Hepatocyte (in vitro differentiated cells): ENCODE results near the gene COX7A1. TPM values are rescaled to one million over a fixed set of nuclear protein-coding genes. Genes with fewer than 3 reads are reported as not detected.
"Not testable (repeated sequence)": the region's sequence is repeated elsewhere in the genome, so short reads cannot be mapped to it uniquely, and the experiment has no call there.

Source experiments
- DNase-seq: peaks from one replicate; pipeline ENCODE4 v3.0.0-alpha.2; 2016; ENCODE audit warnings: low spot score
- H2AFZ ChIP-seq: fragments of 200-600 bp; sonication (generic); 2 replicates; pipeline ENCODE4 v1.6.0; 2016; ENCODE audit warnings: antibody characterized with exemption, mild to moderate bottlenecking
- H3K27ac ChIP-seq: fragments of 200-600 bp; sonication (generic); 2 replicates; pipeline ENCODE4 v1.5.1; 2016; ENCODE audit warnings: mild to moderate bottlenecking
- H3K27me3 ChIP-seq: fragments of 200-600 bp; sonication (generic); 2 replicates; pipeline ENCODE4 v1.6.1; 2016
- H3K36me3 ChIP-seq: fragments of 200-600 bp; sonication (generic); replicated peaks from 2 replicates; pipeline ENCODE4 v1.5.1; 2016; ENCODE audit warnings: low read depth; ENCODE audit not compliant: insufficient read depth
- H3K4me1 ChIP-seq: fragments of 200-600 bp; sonication (generic); 2 replicates; pipeline ENCODE4 v1.5.1; 2016; ENCODE audit warnings: mild to moderate bottlenecking, moderate library complexity; ENCODE audit not compliant: insufficient read depth
- H3K4me2 ChIP-seq: fragments of 200-600 bp; sonication (generic); 2 replicates; pipeline ENCODE4 v1.6.0; 2016
- H3K4me3 ChIP-seq: fragments of 200-600 bp; sonication (generic); 2 replicates; pipeline ENCODE4 v1.5.1; 2016; ENCODE audit warnings: mild to moderate bottlenecking
- H3K79me2 ChIP-seq: fragments of 200-600 bp; sonication (generic); 2 replicates; pipeline ENCODE4 v1.6.0; 2017; ENCODE audit warnings: mild to moderate bottlenecking
- H3K9me2 ChIP-seq: fragments of 200-600 bp; sonication (generic); replicated peaks from 2 replicates; pipeline ENCODE4 v1.6.0; 2017; ENCODE audit warnings: mild to moderate bottlenecking; ENCODE audit not compliant: insufficient read depth
- H3K9me3 ChIP-seq: fragments of 200-600 bp; sonication (generic); 2 replicates; pipeline ENCODE4 v1.5.1; 2016; ENCODE audit warnings: low read depth, mild to moderate bottlenecking
- H4K20me1 ChIP-seq: fragments of 200-600 bp; sonication (generic); 2 replicates; pipeline ENCODE4 v1.6.0; 2016; ENCODE audit warnings: mild to moderate bottlenecking; ENCODE audit not compliant: insufficient read depth, poor library complexity, severe bottlenecking
- EZH2 ChIP-seq: fragments of 200-600 bp; sonication (generic); IDR thresholded peaks from 2 replicates; pipeline ENCODE4 v1.6.1; 2016; ENCODE audit warnings: antibody characterized with exemption, mild to moderate bottlenecking, borderline replicate concordance
- EZH2phosphoT487 ChIP-seq: fragments of 200-600 bp; sonication (generic); IDR thresholded peaks from one replicate; pipeline ENCODE4 v1.6.1; 2018; ENCODE audit warnings: antibody characterized with exemption, mild to moderate bottlenecking, low read depth, moderate library complexity; ENCODE audit not compliant: unreplicated experiment, severe bottlenecking
- WGBS: methylation state at CpG from one replicate; pipeline ENCODE4 v1.1.6; 2016; ENCODE audit warnings: low lambda C conversion rate; ENCODE audit errors: missing lambda C conversion rate; 5-methylcytosine and 5-hydroxymethylcytosine counted together
- polyA plus RNA-seq: library from polyadenylated mRNA; unstranded; fragments of >200 nt; fragmentation: Nextera tagmentation; extraction: Ambion mirVana; gene quantifications from 2 replicates; pipeline ENCODE4 v1.2.1, GENCODE V29; 2016
- total RNA-seq: library from RNA; depleted of rRNA; stranded (reverse); fragments of >200 nt; gene quantifications from 2 replicates; pipeline ENCODE4 v1.2.3, GENCODE V29; 2014
- TF ChIP-seq, protein P1 (sequence below): fragments of 200-600 bp; sonication (generic); IDR thresholded peaks from 2 replicates; pipeline ENCODE4 v1.5.1; 2016; ENCODE audit warnings: antibody characterized with exemption, mild to moderate bottlenecking; ENCODE audit not compliant: poor library complexity

COX7A1 gene
- total and polyA plus RNA-seq, 2 experiments from 2014 or later = not detected

DNA sequence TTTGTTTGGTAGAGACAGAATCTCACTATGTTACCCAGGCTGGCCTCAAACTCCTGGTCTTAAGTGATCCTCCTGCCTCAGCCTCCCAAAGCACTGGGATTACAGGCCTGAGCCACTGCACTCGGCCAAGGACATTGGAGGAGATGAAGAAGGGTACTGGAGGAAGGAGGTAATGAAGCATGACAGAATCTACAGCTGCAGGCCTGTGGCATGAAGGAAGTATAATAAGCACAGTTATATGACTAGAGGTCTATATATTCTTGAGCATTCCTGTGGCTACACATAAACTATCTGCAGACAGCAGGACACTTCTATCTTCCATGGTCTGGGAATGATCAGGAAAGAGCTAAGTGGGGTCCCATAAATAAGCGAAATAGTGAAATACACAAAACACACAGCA is 44.0 kb upstream of the COX7A1 start:
- 89% methylated on average over 2 of the region's 2 CpGs for WGBS
- TF ChIP-seq EZH2phosphoT487 = no peak
- TF ChIP-seq EZH2 = no peak
- TF ChIP-seq, protein P1, sequence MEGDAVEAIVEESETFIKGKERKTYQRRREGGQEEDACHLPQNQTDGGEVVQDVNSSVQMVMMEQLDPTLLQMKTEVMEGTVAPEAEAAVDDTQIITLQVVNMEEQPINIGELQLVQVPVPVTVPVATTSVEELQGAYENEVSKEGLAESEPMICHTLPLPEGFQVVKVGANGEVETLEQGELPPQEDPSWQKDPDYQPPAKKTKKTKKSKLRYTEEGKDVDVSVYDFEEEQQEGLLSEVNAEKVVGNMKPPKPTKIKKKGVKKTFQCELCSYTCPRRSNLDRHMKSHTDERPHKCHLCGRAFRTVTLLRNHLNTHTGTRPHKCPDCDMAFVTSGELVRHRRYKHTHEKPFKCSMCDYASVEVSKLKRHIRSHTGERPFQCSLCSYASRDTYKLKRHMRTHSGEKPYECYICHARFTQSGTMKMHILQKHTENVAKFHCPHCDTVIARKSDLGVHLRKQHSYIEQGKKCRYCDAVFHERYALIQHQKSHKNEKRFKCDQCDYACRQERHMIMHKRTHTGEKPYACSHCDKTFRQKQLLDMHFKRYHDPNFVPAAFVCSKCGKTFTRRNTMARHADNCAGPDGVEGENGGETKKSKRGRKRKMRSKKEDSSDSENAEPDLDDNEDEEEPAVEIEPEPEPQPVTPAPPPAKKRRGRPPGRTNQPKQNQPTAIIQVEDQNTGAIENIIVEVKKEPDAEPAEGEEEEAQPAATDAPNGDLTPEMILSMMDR = no peak

DNA sequence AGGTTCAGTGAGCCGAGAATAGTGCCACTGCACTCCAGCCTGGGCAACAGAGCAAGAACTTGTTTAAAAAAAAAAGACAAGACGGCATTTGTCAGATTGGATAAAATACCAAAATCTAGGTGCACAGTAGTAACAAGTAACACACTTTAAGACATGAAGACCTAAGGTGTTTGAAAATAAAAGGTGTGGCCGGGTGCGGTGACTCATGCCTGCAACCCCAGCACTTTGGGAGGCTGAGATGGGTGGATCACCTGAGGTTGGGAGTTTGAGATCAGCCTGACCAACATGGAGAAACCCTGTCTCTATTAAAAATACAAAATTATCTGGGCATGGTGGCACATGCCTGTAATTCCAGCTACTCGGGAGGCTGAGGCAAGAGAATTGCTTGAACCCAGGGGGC is 34.5 kb upstream of the COX7A1 start:
- not testable (repeated sequence) for H3K9me3 ChIP-seq, DNase-seq, H2AFZ ChIP-seq, H3K27ac ChIP-seq, H3K79me2 ChIP-seq, H3K4me3 ChIP-seq, H3K4me1 ChIP-seq, H4K20me1 ChIP-seq, H3K9me2 ChIP-seq, H3K36me3 ChIP-seq, H3K27me3 ChIP-seq, H3K4me2 ChIP-seq
- 95% methylated on average over 5 of the region's 5 CpGs for WGBS

More for the DNA sequence above, 44.0 kb upstream of the COX7A1 start:
- Histone ChIP-seq H3K27ac (no peak overlapping the region), H3K4me3 (no peak overlapping the region), H2AFZ (no peak overlapping the region), H4K20me1 (no peaks in the 10 kb centered on the region), H3K27me3 (no peaks in the 10 kb centered on the region), H3K9me3 (no peaks in the 10 kb centered on the region), H3K4me2 (no peak overlapping the region), H3K9me2 (no peaks in the 10 kb centered on the region), H3K4me1 (no peaks in the 10 kb centered on the region), H3K36me3 (no peaks in the 10 kb centered on the region), H3K79me2 (no peaks in the 10 kb centered on the region)
- DNase-seq = no peak

DNA sequence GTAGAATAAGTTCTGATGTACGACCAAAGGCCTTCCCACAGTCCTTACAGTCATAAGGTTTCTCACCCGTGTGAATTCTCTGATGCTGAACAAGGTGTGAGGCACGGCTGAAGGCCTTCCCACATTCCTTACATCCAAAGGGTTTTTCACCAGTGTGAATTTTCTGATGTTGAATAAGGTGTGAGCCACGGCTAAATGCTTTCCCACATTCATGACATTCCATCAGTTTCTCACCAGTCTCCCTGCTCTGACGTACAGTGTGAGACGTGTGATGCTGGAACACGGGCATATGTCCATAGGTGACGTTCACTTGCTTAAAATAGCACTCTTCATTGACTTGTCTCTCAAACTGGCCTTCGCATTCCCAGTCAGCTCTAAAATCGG is 31.0 kb upstream of the COX7A1 start:
- no peaks in the 10 kb centered on the region for H3K4me1 ChIP-seq
- H3K79me2 ChIP-seq = no peaks in the 10 kb centered on the region
- WGBS = 88% methylated on average over 10 of the region's 10 CpGs
- no peaks in the 10 kb centered on the region for H4K20me1 ChIP-seq
- no peak overlapping the region for H3K27ac ChIP-seq
- H3K36me3 ChIP-seq = no peaks in the 10 kb centered on the region
- TF ChIP-seq, protein P1 = no peak
- TF ChIP-seq EZH2 = no peak
- no peak for TF ChIP-seq EZH2phosphoT487
- no peaks in the 10 kb centered on the region for H3K9me3 ChIP-seq
- no peak overlapping the region for H2AFZ ChIP-seq
- no peaks in the 10 kb centered on the region for H3K9me2 ChIP-seq
- no peaks in the 10 kb centered on the region for H3K27me3 ChIP-seq
- H3K4me2 ChIP-seq = no peak overlapping the region
- H3K4me3 ChIP-seq = no peak overlapping the region
- no peak for DNase-seq

DNA sequence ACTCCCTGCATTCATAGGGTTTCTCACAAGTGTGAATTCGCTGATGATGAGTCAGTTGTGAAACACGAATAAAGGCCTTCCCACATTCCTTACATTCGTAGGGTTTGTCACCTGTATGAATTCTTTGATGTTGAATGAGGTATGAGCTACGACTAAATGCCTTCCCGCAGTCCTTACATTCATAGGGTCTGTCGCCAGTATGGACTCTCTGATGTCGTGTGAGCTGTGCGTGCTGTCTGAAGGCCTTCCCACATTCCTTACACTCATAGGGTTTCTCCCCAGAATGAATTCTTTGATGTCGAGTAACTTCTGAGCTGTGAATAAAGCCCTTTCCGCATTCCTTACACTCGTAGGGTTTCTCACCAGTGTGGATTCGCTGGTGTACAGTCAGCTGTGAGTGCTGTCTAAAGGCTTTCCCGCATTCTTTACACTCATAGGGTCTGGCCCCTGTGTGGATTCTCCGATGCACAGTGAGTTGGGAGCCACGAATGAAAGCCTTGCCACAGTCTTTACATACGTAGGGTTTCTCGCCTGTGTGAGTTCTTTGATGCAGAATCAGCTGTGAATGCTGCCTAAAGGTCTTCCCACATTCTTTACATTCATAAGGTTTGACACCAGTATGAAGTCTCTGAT is 30.5 kb upstream of the COX7A1 start:
- no peaks in the 10 kb centered on the region for H3K9me2 ChIP-seq
- H3K27me3 ChIP-seq = no peaks in the 10 kb centered on the region
- H4K20me1 ChIP-seq = no peaks in the 10 kb centered on the region

DNA sequence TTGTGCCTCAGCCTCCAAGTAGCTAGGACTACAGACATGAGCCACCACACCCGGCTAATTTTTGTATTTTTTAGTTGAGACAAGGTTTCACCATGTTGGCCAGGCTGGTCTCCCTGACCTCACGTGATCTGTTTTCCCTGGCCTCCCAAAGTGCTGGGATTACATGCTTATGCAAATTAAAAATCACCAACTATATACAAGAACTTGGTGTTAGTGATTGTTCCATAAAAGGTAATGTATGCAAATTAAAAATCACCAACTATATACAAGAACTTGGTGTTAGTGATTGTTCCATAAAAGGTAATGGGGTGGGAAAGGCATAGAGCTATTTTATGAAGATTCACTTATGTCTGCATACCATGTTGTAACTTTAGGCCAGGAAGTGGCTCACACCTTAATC is 26.8 kb upstream of the COX7A1 start:
- H3K4me2 ChIP-seq, H3K79me2 ChIP-seq, H3K27ac ChIP-seq, H3K4me3 ChIP-seq, DNase-seq, H2AFZ ChIP-seq, H3K4me1 ChIP-seq, H4K20me1 ChIP-seq, H3K9me3 ChIP-seq, H3K27me3 ChIP-seq, H3K36me3 ChIP-seq, H3K9me2 ChIP-seq: not testable (repeated sequence)
- 47% methylated on average over 2 of the region's 2 CpGs for WGBS

More for the DNA sequence above, 30.5 kb upstream of the COX7A1 start:
- 82% methylated on average over 17 of the region's 17 CpGs for WGBS
- Histone ChIP-seq H3K27ac (no peak overlapping the region), H3K4me1 (no peaks in the 10 kb centered on the region), H3K9me3 (no peaks in the 10 kb centered on the region), H3K79me2 (no peaks in the 10 kb centered on the region), H3K36me3 (no peaks in the 10 kb centered on the region), H2AFZ (no peak overlapping the region), H3K4me2 (no peak overlapping the region), H3K4me3 (no peak overlapping the region)
- DNase-seq = peak; percentile 12
- TF ChIP-seq, protein P1 = no peak
- TF ChIP-seq EZH2 = no peak
- TF ChIP-seq EZH2phosphoT487 = no peak

DNA sequence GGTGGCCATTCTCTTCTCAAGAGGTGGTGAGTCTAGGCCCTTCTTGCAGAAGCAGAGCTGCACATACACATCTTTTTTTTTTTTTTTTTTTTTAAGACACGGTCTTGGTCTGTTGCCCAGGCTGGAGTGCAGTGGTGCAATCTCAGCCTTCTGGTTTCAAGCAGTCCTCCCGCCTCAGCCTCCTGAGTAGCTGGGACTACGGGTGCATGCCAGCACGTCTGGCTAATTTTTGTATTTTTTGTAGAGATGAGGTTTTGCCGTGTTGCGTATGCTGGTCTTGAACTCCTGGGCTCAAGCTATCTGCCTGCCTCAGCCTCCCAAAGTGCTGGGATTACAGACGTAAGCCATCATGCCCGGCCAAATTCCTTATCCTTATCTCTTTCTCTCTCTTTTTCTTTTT is 21.6 kb upstream of the COX7A1 start:
- WGBS = 83% methylated on average over 8 of the region's 8 CpGs
- not testable (repeated sequence) for H3K9me3 ChIP-seq, H3K4me3 ChIP-seq, H3K27me3 ChIP-seq, H2AFZ ChIP-seq, H4K20me1 ChIP-seq, H3K27ac ChIP-seq, H3K4me2 ChIP-seq, DNase-seq, H3K9me2 ChIP-seq, H3K79me2 ChIP-seq, H3K36me3 ChIP-seq
- peaks cover 12% of the 10 kb centered on the region for H3K4me1 ChIP-seq
